HEK293T (cell line): Measurements from ENCODE around the gene PLXNA3.

Experiments used
- CTCF ChIA-PET: fragments of 350-600 bp; formaldehyde crosslinking; extraction: SDS; loops from one replicate; lab custom pipeline; 2021; ENCODE audit warnings: antibody characterized with exemption, inconsistent platforms; lab: Yijun Ruan, JAX
- POLR2A ChIA-PET: fragments of 350-600 bp; formaldehyde crosslinking; extraction: SDS; loops from one replicate; lab custom pipeline; 2020; ENCODE audit warnings: antibody characterized with exemption, inconsistent platforms; lab: Yijun Ruan, JAX
- DNase-seq: peaks from one replicate; pipeline ENCODE4 v3.0.0; 2012; ENCODE audit warnings: mixed read lengths; ENCODE audit errors: extremely low spot score
- ARNT ChIP-seq: fragments of 450-650 bp; IDR thresholded peaks from 2 replicates; pipeline ENCODE4 v1.6.1; 2017; ENCODE audit warnings: mild to moderate bottlenecking
- BHLHE40 ChIP-seq: fragments of 450-650 bp; IDR thresholded peaks from 2 replicates; pipeline ENCODE4 v1.6.1; 2016; ENCODE audit warnings: mild to moderate bottlenecking, moderate library complexity, borderline replicate concordance
- CTBP1 ChIP-seq: fragments of 450-650 bp; IDR thresholded peaks from 2 replicates; pipeline ENCODE4 v1.6.1; 2016; ENCODE audit warnings: borderline replicate concordance
- ELF4 ChIP-seq: fragments of 450-650 bp; IDR thresholded peaks from 2 replicates; pipeline ENCODE4 v1.6.1; 2017; ENCODE audit warnings: antibody characterized with exemption
- FOXA1 ChIP-seq: fragments of 450-650 bp; IDR thresholded peaks from 2 replicates; pipeline ENCODE4 v1.6.1; 2016; ENCODE audit warnings: mild to moderate bottlenecking
- FOXK2 ChIP-seq: fragments of 450-650 bp; IDR thresholded peaks from 2 replicates; pipeline ENCODE4 v1.6.1; 2016; ENCODE audit warnings: mild to moderate bottlenecking
- FOXM1 ChIP-seq: fragments of 450-650 bp; IDR thresholded peaks from 2 replicates; pipeline ENCODE4 v1.6.1; 2017; ENCODE audit warnings: mild to moderate bottlenecking, borderline replicate concordance
- HDGF ChIP-seq: fragments of 450-650 bp; IDR thresholded peaks from 2 replicates; pipeline ENCODE4 v1.6.1; 2017; ENCODE audit warnings: antibody characterized with exemption, borderline replicate concordance
- L3MBTL2 ChIP-seq: fragments of 450-650 bp; conservative IDR thresholded peaks from 2 replicates; pipeline ENCODE4 v1.6.1; 2016; ENCODE audit warnings: mild to moderate bottlenecking
- LEF1 ChIP-seq: fragments of 450-650 bp; IDR thresholded peaks from 2 replicates; pipeline ENCODE4 v1.6.1; 2017; ENCODE audit warnings: mild to moderate bottlenecking, borderline replicate concordance
- NFRKB ChIP-seq: fragments of 450-650 bp; IDR thresholded peaks from 2 replicates; pipeline ENCODE4 v1.6.1; 2016; ENCODE audit warnings: mild to moderate bottlenecking, moderate library complexity
- PKNOX1 ChIP-seq: fragments of 450-650 bp; IDR thresholded peaks from 2 replicates; pipeline ENCODE4 v1.6.1; 2016
- SP1 ChIP-seq: fragments of 450-650 bp; IDR thresholded peaks from 2 replicates; pipeline ENCODE4 v1.6.1; 2017
- SUZ12 ChIP-seq: fragments of 450-650 bp; IDR thresholded peaks from 2 replicates; pipeline ENCODE4 v1.6.1; 2016; ENCODE audit warnings: mild to moderate bottlenecking
- TARDBP ChIP-seq: fragments of 450-650 bp; IDR thresholded peaks from 2 replicates; pipeline ENCODE4 v1.6.1; 2016
- ZNF384 ChIP-seq: fragments of 450-650 bp; IDR thresholded peaks from 2 replicates; pipeline ENCODE4 v1.6.1; 2016

Gene PLXNA3

GRCh38 chrX:154502989-154503388 is 44.9 kb downstream of the PLXNA3 start:
- CTCF ChIA-PET, result no interaction called here
- POLR2A ChIA-PET, result interaction anchor here (1.2 to 1.4 kb wide), 2 partner anchors 24 to 56 kb away, joined by 3 to 4 read pairs; no protein-coding TSS in a partner anchor
- TF ChIP-seq SUZ12, result no peak
- DNase-seq, result no peak

GRCh38 chrX:154505734-154506133 is 47.7 kb downstream of the PLXNA3 start:
- no peak for DNase-seq
- CTCF ChIA-PET, result no interaction called here

GRCh38 chrX:154506483-154507332 is 48.6 kb downstream of the PLXNA3 start:
- DNase-seq, result no peak
- ChIA-PET POLR2A (interaction anchor here (1.3 to 2.5 kb wide), 2 partner anchors 10 to 16 kb away, joined by 6 to 8 read pairs; partner anchors contain the start of genes FAM3A and SLC10A3), CTCF (no interaction called here)
- TF ChIP-seq CTBP1 (no peak), BHLHE40 (no peak), SUZ12 (no peak), PKNOX1 (no peak), ZNF384 (no peak), ARNT (no peak), L3MBTL2 (no peak), SP1 (no peak), HDGF (no peak), ELF4 (no peak), TARDBP (no peak), FOXM1 (no peak)

More at GRCh38 chrX:154505734-154506133, 47.7 kb downstream of the PLXNA3 start:
- TF ChIP-seq ZNF384, result no peak
- TF ChIP-seq FOXA1, result no peak
- no peak for TF ChIP-seq PKNOX1
- TF ChIP-seq NFRKB, result no peak
- TF ChIP-seq TARDBP, result no peak
- TF ChIP-seq FOXK2, result no peak
- TF ChIP-seq L3MBTL2, result no peak
- no peak for TF ChIP-seq ELF4
- TF ChIP-seq ARNT, result no peak
- POLR2A ChIA-PET, result interaction anchor here (2.5 kb wide), 1 partner anchor 11 kb away, joined by 8 read pairs; the partner anchor contains the start of gene FAM3A

GRCh38 chrX:154507673-154508383 is 49.7 kb downstream of the PLXNA3 start:
- CTCF ChIA-PET, result no interaction called here
- POLR2A ChIA-PET, result interaction anchor here (0.6 to 2.5 kb wide), 3 partner anchors 9 to 535 kb away, joined by 3 to 8 read pairs (median 6); partner anchors contain the start of genes FAM3A, SLC10A3 and TMEM187
- TF ChIP-seq FOXK2, result no peak
- TF ChIP-seq NFRKB, result no peak
- TF ChIP-seq SP1, result no peak
- TF ChIP-seq BHLHE40, result no peak
- no peak for TF ChIP-seq HDGF
- TF ChIP-seq CTBP1, result no peak
- no peak for TF ChIP-seq ARNT
- no peak for TF ChIP-seq SUZ12
- no peak for TF ChIP-seq TARDBP
- TF ChIP-seq L3MBTL2, result no peak
- no peak for TF ChIP-seq FOXA1
- no peak for DNase-seq

GRCh38 chrX:154508384-154508745 is 50.3 kb downstream of the PLXNA3 start:
- CTCF ChIA-PET, result no interaction called here
- POLR2A ChIA-PET, result interaction anchor here (1.3 kb wide), 1 partner anchor 18 kb away, joined by 6 read pairs; the partner anchor contains the start of gene SLC10A3

GRCh38 chrX:154509455-154509854 is 51.4 kb downstream of the PLXNA3 start:
- CTCF ChIA-PET, result no interaction called here
- POLR2A ChIA-PET, result no interaction called here
- TF ChIP-seq FOXM1, result no peak
- TF ChIP-seq PKNOX1, result no peak
- no peak for TF ChIP-seq SP1
- no peak for DNase-seq

More at GRCh38 chrX:154508384-154508745, 50.3 kb downstream of the PLXNA3 start:
- no peak for DNase-seq
- TF ChIP-seq TARDBP (no peak), BHLHE40 (no peak), NFRKB (no peak), LEF1 (no peak), FOXA1 (no peak), ARNT (no peak), CTBP1 (no peak), FOXM1 (no peak)
